ENCODE results near the gene CTSZ.
"Not testable (repeated sequence)": the region's sequence is repeated elsewhere in the genome, so short reads cannot be mapped to it uniquely, and the experiment has no call there.

Gene CTSZ

DNA sequence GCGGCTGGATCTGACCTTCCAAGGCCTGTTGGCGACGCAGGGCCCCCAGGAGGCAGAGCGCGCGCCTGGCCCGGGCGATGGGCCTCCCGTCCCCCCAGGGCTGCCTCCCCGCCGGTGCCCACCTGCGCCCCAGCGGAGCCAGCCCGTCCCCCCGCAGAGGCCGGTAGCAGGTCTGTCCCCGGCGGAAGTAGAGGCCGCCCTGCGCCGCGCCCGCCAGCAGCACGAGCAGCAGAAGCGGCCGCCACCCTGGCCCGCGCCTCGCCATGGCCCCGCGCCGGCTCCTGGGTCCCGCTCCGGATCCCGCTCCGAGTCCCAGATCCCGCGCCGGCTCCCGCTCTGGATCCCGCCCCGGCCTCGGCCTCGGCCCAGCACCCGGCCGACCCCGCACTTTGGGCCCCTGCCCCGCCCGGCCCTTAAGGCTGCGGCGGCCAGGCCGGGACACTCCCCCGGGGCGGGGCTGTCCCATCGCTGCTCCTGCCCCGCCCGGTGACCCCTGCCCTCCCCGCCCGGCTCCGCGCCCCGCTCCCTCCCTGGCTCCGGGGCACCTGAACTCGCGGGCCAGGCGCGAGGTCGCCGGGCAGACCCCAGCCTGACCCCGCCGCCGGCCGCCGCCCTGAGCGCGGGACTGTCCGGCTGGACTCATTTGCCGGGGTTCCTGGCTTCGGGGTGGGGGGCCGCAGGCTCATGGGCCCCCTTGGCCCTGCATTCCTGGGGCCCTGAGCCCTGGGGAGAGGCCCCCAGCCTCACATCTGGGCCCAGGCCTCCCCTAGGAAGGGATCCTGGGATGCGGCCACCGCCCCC is at the start of gene CTSZ:
CTSZ (minus strand) TSS at position 391 of the 801 bp plus-strand sequence; CDS start at position 265, 126 bp downstream.
- peak; percentile 58 to 60 for DNase-seq

- no peak for DNase-seq
Measured at GRCh38 chr20:59055302-59055701, 48.2 kb upstream of the CTSZ start.

- DNase-seq = no peak
Measured at GRCh38 chr20:59051666-59052185, 44.7 kb upstream of the CTSZ start.

GRCh38 chr20:59050437-59050836 is 43.4 kb upstream of the CTSZ start:
- DNase-seq = no peak

DNA sequence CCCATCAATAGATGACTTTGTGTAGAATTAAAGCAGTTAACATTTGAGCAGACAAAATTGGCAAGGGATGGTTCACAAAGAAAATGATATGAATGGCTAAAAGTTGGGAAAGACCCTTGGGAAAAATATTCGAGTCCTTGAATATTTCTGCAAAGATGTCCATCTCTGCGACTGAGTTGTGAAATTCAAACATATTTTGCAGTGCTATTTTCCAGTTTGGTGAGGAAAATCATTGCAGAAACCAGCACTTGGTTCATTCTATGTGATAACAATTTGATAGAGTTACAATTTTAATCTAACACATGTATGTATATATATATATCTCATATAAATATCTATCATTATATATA is 41.6 kb upstream of the CTSZ start:
- DNase-seq = no peak

- peak; percentile 23 to 43 for DNase-seq
Measured at GRCh38 chr20:59047938-59048680, 41.1 kb upstream of the CTSZ start.

DNA sequence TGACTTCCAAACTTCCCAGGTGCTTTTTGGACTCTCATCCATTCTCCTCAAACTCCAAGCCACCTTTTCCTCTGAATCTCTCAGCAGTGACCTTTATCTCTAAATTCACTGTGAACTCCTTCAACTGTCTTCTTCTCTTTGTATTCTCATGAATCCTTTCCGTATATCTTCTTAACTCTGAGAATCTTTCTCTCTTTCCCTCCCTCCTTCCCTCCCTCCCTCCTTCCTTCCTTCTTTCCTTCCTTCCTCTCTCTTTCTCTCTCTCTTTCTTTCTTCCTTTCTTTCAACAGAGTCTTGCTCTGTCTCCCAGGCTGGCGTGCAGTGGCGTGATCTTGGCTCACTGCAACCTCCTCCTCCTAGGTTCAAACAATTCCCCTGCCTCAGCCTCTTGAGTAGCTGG is 39.8 kb upstream of the CTSZ start:
- no peak for DNase-seq

DNA sequence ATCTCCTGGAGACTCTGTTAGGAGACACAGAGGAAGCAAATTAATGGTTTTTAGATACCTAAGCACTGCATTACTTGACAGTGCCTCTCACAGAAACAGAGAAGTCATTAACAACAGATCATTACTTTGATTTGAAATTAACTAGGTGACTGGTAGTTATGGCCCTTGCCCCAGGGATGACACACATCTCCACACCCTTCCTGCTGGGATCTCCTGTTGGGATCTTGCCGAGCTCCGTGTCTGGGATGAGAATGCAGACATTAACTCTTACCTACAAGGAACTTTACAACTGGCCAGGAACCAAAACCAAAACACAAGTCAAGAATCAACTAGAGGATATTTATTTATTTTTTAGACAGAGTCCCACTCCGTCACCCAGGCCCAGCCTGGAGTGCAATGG is 37.7 kb upstream of the CTSZ start:
- no peak for DNase-seq

DNA sequence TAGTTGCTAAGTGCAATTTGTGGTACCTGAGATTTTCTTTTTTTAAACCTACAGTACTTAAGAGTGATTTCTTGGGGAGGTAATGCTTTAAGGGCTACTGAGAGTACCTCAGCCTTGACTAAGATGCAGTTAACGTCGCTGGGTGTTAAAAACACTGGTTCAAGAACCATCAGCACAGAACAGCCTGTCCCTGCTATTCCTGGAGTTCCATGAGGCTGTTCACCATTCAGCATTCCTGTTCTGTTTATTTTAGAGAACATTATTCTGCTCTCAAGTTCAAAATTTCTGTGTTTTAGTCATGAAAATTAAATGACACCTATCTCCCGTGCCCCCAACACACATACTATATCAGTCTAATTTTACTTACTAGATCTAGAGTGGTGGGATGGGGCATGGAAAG is 37.2 kb upstream of the CTSZ start:
- DNase-seq = no peak

DNA sequence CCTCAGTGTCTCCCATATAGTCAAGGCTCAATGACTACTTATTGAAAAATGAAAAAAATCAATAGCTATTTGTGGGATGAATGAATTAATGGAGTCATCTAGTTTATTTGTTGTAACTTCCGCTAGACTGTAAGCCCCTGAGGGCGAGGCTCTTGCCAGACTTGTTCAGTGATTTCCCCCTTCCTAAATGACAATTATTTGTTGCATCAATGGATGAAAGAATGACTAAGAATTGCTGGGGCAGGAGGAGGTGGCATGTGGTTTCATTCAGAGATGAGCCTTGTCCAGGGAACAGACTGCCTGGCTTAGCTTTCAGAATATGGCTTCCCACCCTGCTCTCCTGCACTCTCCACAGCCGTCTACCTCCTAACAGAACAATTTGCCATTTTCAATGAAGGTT is 36.6 kb upstream of the CTSZ start:
- DNase-seq = peak in 1 of 2 experiments; percentile 25

- DNase-seq = peak; percentile 93
Measured at GRCh38 chr20:59042796-59043631, 36.0 kb upstream of the CTSZ start.

DNA sequence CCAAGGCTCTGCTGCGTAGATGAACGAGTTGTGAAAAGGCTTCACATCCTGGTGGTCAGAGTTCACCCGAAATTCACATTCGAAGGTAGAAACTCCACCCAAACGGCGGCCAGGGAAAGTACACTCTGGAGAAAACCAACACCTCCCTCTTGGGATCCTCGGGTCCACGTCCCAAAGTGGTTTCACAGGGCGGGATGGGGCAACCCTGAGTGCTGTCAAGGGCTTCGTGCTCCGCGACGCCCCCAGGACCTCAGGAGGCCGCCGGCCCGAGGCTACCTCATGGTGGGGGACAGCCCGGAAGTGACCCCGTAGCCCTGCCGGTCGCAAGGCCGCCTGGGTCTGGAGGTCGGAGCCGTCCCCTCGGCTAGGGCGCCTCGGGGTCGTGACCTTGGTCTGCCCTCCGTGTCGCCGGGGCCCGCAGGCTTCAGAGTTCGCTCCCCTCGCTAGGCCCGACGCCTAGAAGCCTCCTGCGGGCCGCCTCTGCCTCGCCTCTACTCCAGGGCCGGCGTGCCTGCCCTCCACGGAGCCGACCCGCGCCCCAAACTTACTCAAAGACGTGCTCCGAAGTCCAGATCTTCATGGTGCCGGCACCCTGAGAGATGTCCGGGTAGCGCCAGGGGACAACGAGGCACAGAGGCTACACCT is 35.2 kb upstream of the CTSZ start, which contains the start of gene PRELID3B:
PRELID3B (minus strand) TSS at position 636 of the 645 bp plus-strand sequence; CDS start at position 580, 56 bp downstream.
- no peak for DNase-seq

GRCh38 chr20:59041487-59041886 is 34.4 kb upstream of the CTSZ start:
- DNase-seq = not testable (repeated sequence)

GRCh38 chr20:59040667-59041066 is 33.6 kb upstream of the CTSZ start:
- DNase-seq = no peak

- no peak for DNase-seq
Measured at GRCh38 chr20:59039233-59039632, 32.2 kb upstream of the CTSZ start.

GRCh38 chr20:59037386-59037785 is 30.3 kb upstream of the CTSZ start:
- DNase-seq = no peak

DNA sequence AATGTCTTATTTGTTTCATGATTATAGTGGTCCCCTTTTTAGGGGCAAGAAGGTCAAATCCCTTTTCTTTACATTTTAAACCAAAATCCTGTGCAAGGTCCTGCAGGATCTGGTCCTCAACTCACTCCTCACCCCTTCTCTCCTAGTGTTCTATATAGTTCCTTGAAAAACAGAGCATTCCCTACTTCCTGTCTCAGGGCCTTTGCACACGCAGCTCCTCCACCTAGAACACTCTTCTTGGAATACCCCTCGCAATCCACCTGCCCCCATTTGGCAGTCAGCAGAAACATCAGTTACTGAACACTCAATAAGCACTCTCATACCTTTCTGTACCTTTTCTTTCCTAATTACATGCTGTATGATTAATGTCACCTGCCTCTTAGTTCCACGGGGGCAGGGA is 28.3 kb upstream of the CTSZ start:
- DNase-seq = no peak

GRCh38 chr20:59033616-59034165 is 26.6 kb upstream of the CTSZ start:
- no peak for DNase-seq

DNA sequence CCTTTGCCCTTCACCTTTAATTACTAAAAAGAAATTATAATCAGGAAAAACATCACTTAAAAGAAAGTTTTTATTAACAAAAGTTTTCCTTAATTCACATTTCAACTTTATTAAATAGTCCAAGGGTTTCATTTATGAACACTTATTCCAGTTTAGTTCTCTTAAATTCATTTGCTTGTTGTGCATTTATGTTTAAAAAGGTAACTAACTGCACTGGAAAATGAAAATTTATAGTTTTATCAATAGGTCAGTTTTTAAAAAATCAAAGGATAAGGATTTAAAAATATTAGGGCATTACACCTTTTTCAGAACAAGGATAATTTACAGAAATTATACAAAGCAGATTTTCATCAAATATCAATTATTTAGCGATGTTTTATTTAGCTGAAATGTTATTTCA is 26.0 kb upstream of the CTSZ start:
- DNase-seq = no peak

DNA sequence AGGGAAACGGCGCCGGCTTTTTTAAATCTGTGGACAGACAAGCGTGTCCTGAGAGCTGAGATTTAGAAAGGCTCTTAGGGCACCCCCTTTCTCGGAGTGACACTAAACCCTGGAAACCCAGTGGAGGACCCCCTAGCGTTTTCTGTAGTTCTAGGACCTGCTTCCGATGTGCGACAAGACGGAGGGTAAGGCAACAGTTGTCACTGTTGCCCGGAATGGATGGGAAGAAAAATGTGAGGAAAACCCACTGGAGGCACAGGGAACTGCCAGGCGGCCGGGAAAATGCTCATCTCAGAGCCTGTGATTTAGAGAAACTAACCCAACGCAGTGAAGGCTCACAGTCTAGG is 25.6 kb upstream of the CTSZ start:
- DNase-seq = no peak

DNA sequence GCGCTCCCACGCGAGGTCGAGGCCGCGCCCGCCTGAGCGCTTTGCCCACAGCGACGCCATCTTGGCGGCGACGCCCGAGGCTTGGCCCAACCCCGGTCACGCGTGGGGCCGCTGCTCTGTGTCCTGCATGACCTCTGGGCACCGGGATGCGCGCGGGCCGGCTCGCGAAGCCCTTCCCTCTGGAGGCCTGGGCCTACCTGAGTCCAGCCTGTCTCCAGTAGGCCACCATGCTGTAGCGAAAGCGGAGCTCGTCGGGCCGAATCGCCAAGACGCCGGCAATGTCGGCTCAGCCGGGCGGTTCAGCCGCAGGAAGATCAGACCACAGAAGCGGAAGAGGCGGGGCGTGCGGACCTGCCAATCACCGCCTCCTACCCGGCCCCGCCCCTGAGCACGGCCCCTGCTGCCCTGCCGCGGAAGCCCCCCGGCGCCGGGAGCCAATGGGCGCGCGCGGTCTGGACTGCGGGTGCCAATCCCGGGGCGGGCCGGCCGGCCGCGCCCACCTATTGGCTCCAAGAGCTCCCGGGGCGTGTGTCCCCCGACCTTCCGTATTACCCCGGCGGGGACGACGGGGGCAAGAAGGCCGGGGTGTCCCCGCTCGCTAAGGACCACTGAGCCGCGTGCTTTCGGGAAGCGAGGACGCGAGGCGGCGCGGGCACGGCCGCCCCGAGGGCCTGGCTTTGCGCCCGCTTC is 25.1 kb upstream of the CTSZ start, which contains the start of gene ATP5F1E:
ATP5F1E (minus strand) TSS at position 313 of the 690 bp plus-strand sequence; CDS start at position 229, 84 bp downstream.
- peak; percentile 94 to 96 for DNase-seq

All from activated CD4-positive, alpha-beta T cell treated with anti-CD3 and anti-CD28 coated beads, Interleukin-2, amount 50 U/mL, for 48 hours (primary cell).